ENCODE measurements around the gene CYP2A13. TPM values are rescaled to one million over a fixed set of nuclear protein-coding genes. Genes with fewer than 3 reads are reported as not detected.

CYP2A13 gene
- total and polyA plus RNA-seq, 9 of the 15 experiments (the other 6 are each of a cell fraction or from before 2014, with no cell fraction given): not detected

DNA sequence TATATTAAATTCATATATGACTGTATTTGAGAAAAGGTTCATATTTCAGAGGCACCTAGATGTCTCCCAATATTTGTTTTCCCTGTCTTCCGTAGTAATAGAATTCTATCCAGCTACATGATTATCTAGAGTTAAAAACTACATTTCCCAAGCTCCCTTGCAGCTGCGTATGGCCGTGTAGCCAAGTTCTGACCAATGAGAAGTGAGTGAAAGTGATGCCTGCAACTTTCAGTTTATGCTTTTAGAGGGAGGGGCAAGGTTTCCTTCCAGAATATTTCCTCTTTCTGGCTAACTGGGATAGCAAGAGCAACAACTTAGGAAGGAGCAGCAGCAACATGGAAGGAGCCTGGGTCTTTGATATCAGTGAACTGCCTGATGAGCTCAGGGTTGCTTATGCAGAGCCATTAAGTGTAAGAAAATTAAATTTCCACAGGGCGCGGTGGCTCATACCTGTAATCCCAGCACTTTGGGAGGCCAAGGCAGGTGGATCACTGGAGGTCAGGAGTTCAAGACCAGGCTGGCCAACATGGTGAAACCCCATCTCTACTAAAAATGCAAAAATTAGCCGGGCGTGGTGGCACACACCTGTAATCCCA, 23.2 kb upstream of the CYP2A13 start (continued):
- TF ChIP-seq RBM14 (IDR thresholded peaks at IDR 0.05; ENCODE audit: borderline replicate concordance, insufficient read depth, low read depth, low read length): no peak
- TF ChIP-seq MYC (IDR thresholded peaks at IDR 0.05; ENCODE audit: low read depth, low read length): no peak
- no peak for TF ChIP-seq MYC (CRISPR knock-in tag; IDR thresholded peaks at IDR 0.05; ENCODE audit: borderline replicate concordance, low read depth)
- peak; percentile 91 for TF ChIP-seq HCFC1 (IDR thresholded peaks at IDR 0.05; ENCODE audit: low read depth, low read length)
- no peak for TF ChIP-seq GABPB1 (CRISPR knock-in tag; IDR thresholded peaks at IDR 0.05)
- peak; percentile 78 for TF ChIP-seq FOS (IDR thresholded peaks at IDR 0.05; ENCODE audit: extremely low read depth, insufficient read length)
- no peak for TF ChIP-seq ZFP30 (CRISPR knock-in tag; IDR thresholded peaks at IDR 0.05; ENCODE audit: borderline replicate concordance)
- TF ChIP-seq ZNF717 (CRISPR knock-in tag; IDR thresholded peaks at IDR 0.05): no peak
- no peak for TF ChIP-seq SIN3B (IDR thresholded peaks at IDR 0.05; ENCODE audit: low read depth)
- TF ChIP-seq ZNF778 (CRISPR knock-in tag; IDR thresholded peaks at IDR 0.05): no peak
- TF ChIP-seq, protein P1, sequence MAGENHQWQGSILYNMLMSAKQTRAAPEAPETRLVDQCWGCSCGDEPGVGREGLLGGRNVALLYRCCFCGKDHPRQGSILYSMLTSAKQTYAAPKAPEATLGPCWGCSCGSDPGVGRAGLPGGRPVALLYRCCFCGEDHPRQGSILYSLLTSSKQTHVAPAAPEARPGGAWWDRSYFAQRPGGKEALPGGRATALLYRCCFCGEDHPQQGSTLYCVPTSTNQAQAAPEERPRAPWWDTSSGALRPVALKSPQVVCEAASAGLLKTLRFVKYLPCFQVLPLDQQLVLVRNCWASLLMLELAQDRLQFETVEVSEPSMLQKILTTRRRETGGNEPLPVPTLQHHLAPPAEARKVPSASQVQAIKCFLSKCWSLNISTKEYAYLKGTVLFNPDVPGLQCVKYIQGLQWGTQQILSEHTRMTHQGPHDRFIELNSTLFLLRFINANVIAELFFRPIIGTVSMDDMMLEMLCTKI (IDR thresholded peaks at IDR 0.05; ENCODE audit: partially characterized antibody): no peak
- TF ChIP-seq ZNF239 (CRISPR knock-in tag; IDR thresholded peaks at IDR 0.05): no peak
- no peak for TF ChIP-seq RBM39 (optimal IDR thresholded peaks at IDR 0.05; ENCODE audit: low read depth, low read length)
- no peak for TF ChIP-seq ADNP (tag; IDR thresholded peaks at IDR 0.05)
- TF ChIP-seq ATF7 (IDR thresholded peaks at IDR 0.05): no peak
- no peak for TF ChIP-seq BRCA1 (IDR thresholded peaks at IDR 0.05)
- no peak for TF ChIP-seq BRCA1 (CRISPR knock-in tag; IDR thresholded peaks at IDR 0.05)
- no peak for TF ChIP-seq TEAD4 (IDR thresholded peaks at IDR 0.05; ENCODE audit: low read length)
- no peak for TF ChIP-seq TEAD4 (CRISPR knock-in tag; IDR thresholded peaks at IDR 0.05; ENCODE audit: borderline replicate concordance)
- no peak for TF ChIP-seq MTA3 (IDR thresholded peaks at IDR 0.05; ENCODE audit: borderline replicate concordance)
- TF ChIP-seq, protein P2, sequence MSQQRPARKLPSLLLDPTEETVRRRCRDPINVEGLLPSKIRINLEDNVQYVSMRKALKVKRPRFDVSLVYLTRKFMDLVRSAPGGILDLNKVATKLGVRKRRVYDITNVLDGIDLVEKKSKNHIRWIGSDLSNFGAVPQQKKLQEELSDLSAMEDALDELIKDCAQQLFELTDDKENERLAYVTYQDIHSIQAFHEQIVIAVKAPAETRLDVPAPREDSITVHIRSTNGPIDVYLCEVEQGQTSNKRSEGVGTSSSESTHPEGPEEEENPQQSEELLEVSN (IDR thresholded peaks at IDR 0.05; ENCODE audit: borderline replicate concordance in 1 of 2, extremely low read depth in 1 of 2, insufficient read depth in 1 of 2, insufficient read length in 1 of 2, low read depth in 1 of 2, low read length in 1 of 2, poor library complexity in 1 of 2, severe bottlenecking in 1 of 2): no peak
- no peak for TF ChIP-seq LARP7 (IDR thresholded peaks at IDR 0.05)
- TF ChIP-seq ZNF436 (CRISPR knock-in tag; IDR thresholded peaks at IDR 0.05): no peak
- TF ChIP-seq RBM25 (IDR thresholded peaks at IDR 0.05; ENCODE audit: low read depth, low read length, severe bottlenecking): peak; percentile 52
- TF ChIP-seq, protein P3, sequence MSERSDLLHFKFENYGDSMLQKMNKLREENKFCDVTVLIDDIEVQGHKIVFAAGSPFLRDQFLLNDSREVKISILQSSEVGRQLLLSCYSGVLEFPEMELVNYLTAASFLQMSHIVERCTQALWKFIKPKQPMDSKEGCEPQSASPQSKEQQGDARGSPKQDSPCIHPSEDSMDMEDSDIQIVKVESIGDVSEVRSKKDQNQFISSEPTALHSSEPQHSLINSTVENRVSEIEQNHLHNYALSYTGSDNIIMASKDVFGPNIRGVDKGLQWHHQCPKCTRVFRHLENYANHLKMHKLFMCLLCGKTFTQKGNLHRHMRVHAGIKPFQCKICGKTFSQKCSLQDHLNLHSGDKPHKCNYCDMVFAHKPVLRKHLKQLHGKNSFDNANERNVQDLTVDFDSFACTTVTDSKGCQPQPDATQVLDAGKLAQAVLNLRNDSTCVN (CRISPR knock-in tag; IDR thresholded peaks at IDR 0.05): no peak
- TF ChIP-seq, protein P4, sequence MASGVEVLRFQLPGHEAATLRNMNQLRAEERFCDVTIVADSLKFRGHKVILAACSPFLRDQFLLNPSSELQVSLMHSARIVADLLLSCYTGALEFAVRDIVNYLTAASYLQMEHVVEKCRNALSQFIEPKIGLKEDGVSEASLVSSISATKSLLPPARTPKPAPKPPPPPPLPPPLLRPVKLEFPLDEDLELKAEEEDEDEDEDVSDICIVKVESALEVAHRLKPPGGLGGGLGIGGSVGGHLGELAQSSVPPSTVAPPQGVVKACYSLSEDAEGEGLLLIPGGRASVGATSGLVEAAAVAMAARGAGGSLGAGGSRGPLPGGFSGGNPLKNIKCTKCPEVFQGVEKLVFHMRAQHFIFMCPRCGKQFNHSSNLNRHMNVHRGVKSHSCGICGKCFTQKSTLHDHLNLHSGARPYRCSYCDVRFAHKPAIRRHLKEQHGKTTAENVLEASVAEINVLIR (CRISPR knock-in tag; IDR thresholded peaks at IDR 0.05): peak; percentile 24; the same call in 1 of the 2 replicates
- no peak for TF ChIP-seq TEAD1 (CRISPR knock-in tag; IDR thresholded peaks at IDR 0.05)
